HG03196 (cell line): ENCODE measurements around the gene TMOD1.

Experiments
- ATAC-seq: cut with Tn5 transposase; IDR thresholded peaks from one replicate; pipeline ENCODE4 v1.9.1; 2021; ENCODE audit not compliant: unreplicated experiment

The TMOD1 gene

DNA sequence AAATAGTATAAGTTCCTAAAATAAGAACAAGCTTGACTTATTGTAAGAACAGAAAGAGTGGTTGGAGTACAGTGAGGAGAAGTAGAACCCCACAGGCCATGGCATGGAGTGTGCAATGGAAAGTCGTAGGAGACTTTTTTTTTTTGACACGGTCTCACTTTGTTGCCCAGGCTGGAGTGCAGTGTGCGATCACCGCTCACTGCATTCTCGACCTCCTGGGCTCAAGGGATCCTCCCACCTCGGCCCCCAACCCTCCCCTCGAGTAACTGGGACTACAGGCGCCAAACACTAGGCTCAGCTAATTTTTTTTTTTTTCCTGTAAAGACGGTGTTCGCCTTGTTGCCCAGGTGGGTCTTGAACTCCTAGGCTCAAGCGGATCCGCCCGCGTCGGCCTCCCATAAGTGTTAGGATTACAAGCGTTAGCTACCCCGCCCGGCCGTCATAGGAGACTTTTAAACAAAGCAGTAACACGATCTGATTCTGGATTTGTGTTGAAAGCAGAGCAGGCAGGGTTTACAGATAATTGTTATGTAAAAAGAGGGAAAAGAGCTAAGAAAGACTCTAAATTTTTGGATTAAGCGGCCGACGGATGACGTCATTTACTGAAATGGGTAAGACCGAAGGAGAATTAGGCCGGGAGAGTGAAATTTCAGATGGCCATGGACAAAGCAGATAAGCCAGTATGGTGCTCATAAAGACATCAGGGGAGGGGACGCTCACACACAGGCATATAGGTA is 130.9 kb downstream of the TMOD1 start:
- peak; percentile 5 for ATAC-seq

DNA sequence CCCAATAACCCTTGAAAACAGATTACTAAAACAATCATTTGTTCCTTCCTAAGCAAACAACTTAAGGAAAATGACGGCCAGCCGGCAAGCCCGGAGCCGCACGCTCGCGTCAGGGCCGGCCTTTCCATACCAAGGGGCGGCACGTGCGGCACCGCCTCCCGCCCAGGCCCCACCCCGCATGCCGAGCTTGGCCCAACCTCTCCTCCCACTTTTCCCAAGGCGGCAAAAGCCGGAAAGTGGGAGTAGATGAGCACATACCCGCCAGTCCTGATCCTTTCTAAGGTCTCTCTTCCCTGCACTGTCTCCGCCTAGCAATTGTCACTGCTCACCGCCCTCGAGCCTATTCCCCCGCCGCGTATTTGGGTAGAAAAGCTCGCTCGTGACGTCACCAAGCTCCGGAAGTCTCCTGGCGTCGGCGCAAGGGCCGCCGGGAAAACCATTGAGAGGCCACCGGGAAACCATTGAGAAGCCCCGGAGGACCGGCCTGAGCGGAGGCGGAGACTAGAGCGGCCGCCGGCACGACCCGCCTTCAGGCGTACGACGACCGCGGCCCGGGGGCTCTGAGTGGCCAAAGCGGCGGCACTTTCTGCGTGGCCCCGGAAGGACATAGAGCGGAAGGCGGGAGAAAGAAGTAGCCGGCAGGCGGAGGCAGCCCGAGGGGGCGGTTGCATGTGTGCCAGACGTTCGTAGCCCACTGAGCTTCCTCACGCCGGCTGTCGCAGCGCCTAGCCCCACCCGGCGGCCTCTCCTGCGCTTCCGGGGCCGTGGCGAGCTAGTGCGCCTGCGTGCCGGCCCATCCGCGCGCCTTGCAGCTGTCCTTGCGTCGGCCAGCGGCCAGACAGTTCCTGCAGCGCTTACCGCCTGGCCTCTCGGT is 131.8 kb downstream of the TMOD1 start, which contains the start of the genes NCBP1 and TSTD2:
Gene NCBP1 (plus strand): TSS at position 837 of the 874 bp plus-strand sequence. CDS start 61 bp downstream, outside the sequence.
Gene TSTD2 (minus strand): TSS at position 384 of the 874 bp plus-strand sequence. CDS start 5,806 bp downstream, outside the sequence.
- peak; percentile 86 for ATAC-seq

DNA sequence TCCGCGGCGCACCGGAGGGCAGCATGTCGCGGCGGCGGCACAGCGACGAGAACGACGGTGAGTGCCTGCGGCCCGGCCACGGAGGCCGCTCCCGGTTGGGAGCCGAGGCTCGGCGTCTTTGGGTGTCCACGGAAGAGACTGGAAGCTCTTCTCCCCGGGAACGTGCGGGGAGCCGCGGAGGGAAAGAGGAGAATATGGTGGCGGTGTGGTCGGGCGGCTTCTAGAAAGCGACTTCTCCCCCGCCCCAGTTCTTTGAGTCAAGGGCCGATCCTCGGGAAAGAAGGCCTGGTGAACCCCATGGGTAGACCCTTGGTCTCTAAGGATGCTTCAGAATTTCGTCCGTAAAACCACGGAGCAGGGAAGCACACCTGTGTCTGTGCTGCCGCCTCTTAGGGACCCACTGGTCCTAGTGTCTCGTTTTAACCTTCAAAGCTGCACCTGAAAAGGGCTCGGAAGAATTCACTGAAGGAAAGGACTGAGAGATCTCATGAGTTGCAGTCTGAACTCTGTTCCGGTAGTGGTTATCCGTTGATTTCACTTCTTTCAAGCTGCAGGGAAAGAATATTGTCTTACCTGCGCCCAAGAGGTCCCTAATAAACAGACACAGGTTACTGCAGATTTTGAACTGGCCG is 132.5 kb downstream of the TMOD1 start:
- ATAC-seq, result no peak

DNA sequence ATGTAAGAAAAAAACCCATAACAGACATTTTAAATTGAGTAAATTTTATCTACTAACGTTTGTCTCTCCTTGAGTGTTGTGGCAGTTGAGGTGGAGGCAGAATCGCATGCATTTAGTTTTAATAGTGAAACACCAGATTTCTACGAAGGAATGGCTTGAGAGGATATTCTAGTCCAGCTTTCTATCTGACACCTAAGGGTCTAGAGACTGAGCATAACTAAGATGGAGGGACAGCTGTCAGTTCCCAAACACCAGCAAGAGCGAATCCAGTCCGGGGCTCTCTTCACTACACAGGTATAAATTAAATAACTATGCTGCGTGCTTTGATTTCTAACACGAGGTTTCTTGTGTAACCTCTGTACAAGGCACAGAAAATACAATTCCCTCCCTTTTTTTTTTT is 133.6 kb downstream of the TMOD1 start:
- no peak for ATAC-seq

DNA sequence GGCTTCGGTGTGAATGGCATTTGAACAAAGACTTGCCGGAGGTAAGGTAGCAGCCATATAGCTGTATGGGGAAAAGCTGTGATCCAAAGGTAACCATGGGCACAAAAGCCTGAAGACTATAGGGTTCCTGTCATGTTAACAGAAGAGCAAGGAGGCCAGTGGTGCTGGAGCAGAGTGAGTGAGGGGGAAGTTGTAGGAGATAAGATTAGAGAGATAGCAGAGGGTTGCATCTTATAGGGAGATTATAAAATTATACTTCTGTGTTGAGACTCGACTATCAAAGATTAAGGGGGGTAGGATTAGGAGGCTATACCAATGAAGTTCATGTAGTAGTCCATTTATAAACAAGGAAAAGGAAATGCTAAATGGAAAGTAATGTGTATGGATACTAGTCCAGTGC is 135.4 kb downstream of the TMOD1 start:
- ATAC-seq, result no peak

DNA sequence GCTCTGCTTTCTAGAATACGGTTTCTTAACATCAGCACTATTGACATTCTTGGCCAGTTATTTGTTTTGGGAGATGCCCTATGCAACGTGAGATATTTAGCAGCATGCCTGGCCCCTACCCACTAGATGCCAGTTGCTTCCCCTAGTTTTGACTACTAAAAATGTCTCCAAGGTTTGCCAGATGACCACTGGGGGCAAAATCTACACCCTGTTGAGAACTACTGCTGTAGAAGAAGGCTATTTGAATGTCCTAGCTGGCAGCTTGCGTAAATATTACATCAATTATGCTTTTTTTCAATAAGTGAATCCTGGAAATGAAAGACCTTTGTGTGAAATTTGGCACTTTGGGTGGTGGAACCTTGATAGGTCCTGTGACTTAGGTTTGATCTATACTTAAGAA is 137.2 kb downstream of the TMOD1 start:
- no peak for ATAC-seq

DNA sequence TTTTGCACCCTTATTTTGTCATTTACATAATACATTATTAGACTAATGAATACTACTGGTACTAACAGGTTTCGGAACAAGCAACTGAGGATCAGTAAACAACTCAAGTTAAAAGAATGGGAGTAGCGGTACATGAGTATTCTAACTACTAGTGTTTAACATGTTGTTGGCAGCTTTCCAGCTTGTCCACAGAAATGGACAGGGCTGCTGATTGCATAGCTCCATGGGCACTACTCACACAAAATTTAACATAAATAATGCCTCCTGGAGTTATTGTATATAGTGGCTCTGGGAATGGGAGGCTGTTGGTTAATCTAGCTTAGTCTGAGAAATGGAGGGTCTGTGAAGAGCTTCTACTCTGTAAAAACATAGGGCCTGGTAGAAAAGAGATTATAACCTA is 138.9 kb downstream of the TMOD1 start:
- ATAC-seq, result no peak

DNA sequence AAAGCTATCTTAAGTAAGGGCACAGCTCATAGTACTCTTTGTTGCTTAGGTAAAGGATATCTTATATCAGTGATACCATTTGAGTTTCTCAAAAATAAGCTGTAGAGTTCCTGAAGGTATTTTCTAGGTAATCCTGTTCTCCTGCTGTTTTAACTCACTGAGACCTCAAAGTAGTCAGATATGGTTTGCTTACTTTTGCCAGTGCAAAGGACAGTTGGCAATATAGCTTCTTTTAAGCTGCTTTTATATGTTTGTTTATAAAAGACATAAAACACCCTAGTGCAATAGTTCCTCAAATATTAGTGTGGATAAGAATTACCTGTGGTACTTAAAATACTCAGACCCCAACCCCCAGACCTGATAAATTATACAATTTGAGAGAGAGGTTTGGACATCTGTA is 144.3 kb downstream of the TMOD1 start:
- ATAC-seq, result no peak

DNA sequence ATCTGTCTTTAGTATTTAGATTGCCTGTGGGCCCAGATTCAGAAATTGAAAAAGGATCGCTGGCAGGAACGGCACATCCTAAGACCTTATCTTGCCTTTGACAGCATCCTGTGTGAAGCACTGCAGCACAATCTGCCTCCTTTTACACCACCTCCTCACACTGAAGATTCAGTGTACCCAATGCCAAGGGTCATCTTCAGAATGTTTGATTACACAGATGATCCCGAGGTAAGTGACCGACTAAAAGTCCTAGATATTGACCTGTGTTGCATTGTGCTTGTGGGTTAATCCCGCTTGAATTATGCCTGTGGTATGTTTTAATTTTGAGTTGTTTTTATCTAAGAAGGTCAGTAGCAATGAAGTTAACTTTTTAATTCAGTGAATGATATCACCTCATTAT is 146.5 kb downstream of the TMOD1 start:
- no peak for ATAC-seq
